ENCODE measurements around the gene FOXD4L4.
"Not testable (repeated sequence)": the region's sequence is repeated elsewhere in the genome, so short reads cannot be mapped to it uniquely, and the experiment has no call there.

Gene FOXD4L4

GRCh38 chr9:65737096-65737564, at the start of gene FOXD4L4:
Gene FOXD4L4 (plus strand): TSS chr9:65737146. CDS start chr9:65737146, 0 bp downstream.
- DNase-seq (ENCODE audit: low read depth in 1 of 2, low spot score in 1 of 2): not testable (repeated sequence)

- not testable (repeated sequence) for DNase-seq (ENCODE audit: low read depth in 1 of 2, low spot score in 1 of 2)
Observed at GRCh38 chr9:65703550-65703949, 33.4 kb upstream of the FOXD4L4 start.

GRCh38 chr9:65714445-65714844, 22.5 kb upstream of the FOXD4L4 start:
- not testable (repeated sequence) for DNase-seq (ENCODE audit: low read depth in 1 of 2, low spot score in 1 of 2)

DNA sequence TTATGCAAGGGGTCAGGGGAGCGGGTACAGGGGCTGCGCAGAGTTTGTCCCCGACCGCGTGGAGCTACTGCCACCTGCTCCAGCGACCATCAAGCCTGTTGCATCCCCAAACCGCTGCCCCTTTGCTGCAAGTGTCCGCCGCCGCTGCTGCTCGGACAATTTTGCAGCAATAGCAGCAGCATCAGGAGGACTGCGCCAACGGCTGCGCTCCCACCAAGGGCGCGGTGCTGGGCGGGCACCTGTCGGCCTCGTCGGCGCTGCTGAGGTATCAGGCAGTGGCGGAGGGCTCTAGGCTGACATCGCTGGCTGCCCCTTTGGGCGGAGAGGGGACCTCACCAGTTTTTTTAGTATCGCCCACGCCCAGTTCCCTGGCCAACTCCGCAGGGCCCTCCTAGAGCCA, 1.2 kb downstream of the FOXD4L4 start:
- not testable (repeated sequence) for DNase-seq (ENCODE audit: low read depth in 1 of 2, low spot score in 1 of 2)
